Astrocyte (in vitro differentiated cells and primary cell): ENCODE data around the gene PTPRN2.

Source experiments
- CTCF ChIP-seq: IDR thresholded peaks from 2 replicates; pipeline ENCODE4 v1.5.1; 2011; ENCODE audit warnings: low read depth, mild to moderate bottlenecking, inconsistent platforms, low read length, moderate library complexity; ENCODE audit not compliant: insufficient read depth
- EZH2 ChIP-seq: IDR thresholded peaks from 2 replicates; pipeline ENCODE4 v1.6.1; 2012; ENCODE audit warnings: mild to moderate bottlenecking, low read length, inconsistent platforms; ENCODE audit not compliant: insufficient read depth

GRCh38 chr7:158285383-158285770 lies 302.2 kb downstream of the PTPRN2 start:
- TF ChIP-seq CTCF = no peak
- no peak for TF ChIP-seq EZH2
